ENCODE results near the gene PPP1R1C. TPM values are rescaled to one million over a fixed set of nuclear protein-coding genes. Genes with fewer than 3 reads are reported as not detected.

The PPP1R1C gene
- total and polyA plus RNA-seq, 7 donors: 0.83 to 3.5 (median 3.0) TPM; not detected in 4

GRCh38 chr2:181995289-181995688, 9.6 kb downstream of the PPP1R1C start:
- Histone ChIP-seq H3K4me3 (no peak overlapping the region), H3K9me3 (no peaks in the 10 kb centered on the region), H3K4me1 (no peaks in the 10 kb centered on the region), H3K36me3 (no peaks in the 10 kb centered on the region), H3K27me3 (no peaks in the 10 kb centered on the region), H3K27ac (no peak overlapping the region)
- DNase-seq: no peak
- WGBS, 2 donors: 86 to 98% methylated on average over 1 of the region's 1 CpG
- TF ChIP-seq POLR2AphosphoS5 (IDR thresholded peaks at IDR 0.05): no peak
- no peak for TF ChIP-seq CTCF (IDR thresholded peaks at IDR 0.05)
- no peak for TF ChIP-seq POLR2A (IDR thresholded peaks at IDR 0.05)
- TF ChIP-seq EP300 (IDR thresholded peaks at IDR 0.05): no peak
- intact Hi-C loops (cut with DNase I): no loop called here

GRCh38 chr2:181998041-181998835, 12.6 kb downstream of the PPP1R1C start:
- TF ChIP-seq EP300 (IDR thresholded peaks at IDR 0.05) (no peak), CTCF (IDR thresholded peaks at IDR 0.05) (no peak), POLR2AphosphoS5 (IDR thresholded peaks at IDR 0.05) (no peak), POLR2A (IDR thresholded peaks at IDR 0.05) (no peak)
- Histone ChIP-seq H3K27me3 (no peaks in the 10 kb centered on the region), H3K4me3 (no peak overlapping the region), H3K9me3 (no peaks in the 10 kb centered on the region), H3K27ac (no peak overlapping the region), H3K4me1 (no peaks in the 10 kb centered on the region), H3K36me3 (no peaks in the 10 kb centered on the region)
- intact Hi-C loops (cut with DNase I): no loop called here
- WGBS, 2 donors: 68 to 79% methylated on average over 8 of the region's 8 CpGs
- DNase-seq: no peak

GRCh38 chr2:181998891-181999654, 13.4 kb downstream of the PPP1R1C start:
- 84 to 89% methylated on average over 2 of the region's 2 CpGs for WGBS, 2 donors
- intact Hi-C loops (cut with DNase I): no loop called here
- H3K27me3 ChIP-seq: no peaks in the 10 kb centered on the region
- DNase-seq: no peak
- no peaks in the 10 kb centered on the region for H3K4me1 ChIP-seq
- no peaks in the 10 kb centered on the region for H3K9me3 ChIP-seq
- H3K27ac ChIP-seq: no peak overlapping the region
- no peak overlapping the region for H3K4me3 ChIP-seq
- no peaks in the 10 kb centered on the region for H3K36me3 ChIP-seq
- TF ChIP-seq EP300 (IDR thresholded peaks at IDR 0.05) (no peak), POLR2AphosphoS5 (IDR thresholded peaks at IDR 0.05) (no peak), CTCF (IDR thresholded peaks at IDR 0.05) (no peak), POLR2A (IDR thresholded peaks at IDR 0.05) (no peak)

- H3K27ac ChIP-seq: no peak overlapping the region
- no peaks in the 10 kb centered on the region for H3K4me1 ChIP-seq
- H3K4me3 ChIP-seq: no peak overlapping the region
- no peak for DNase-seq
- H3K9me3 ChIP-seq: no peaks in the 10 kb centered on the region
- TF ChIP-seq POLR2A (IDR thresholded peaks at IDR 0.05): no peak
- TF ChIP-seq POLR2AphosphoS5 (IDR thresholded peaks at IDR 0.05): no peak
- TF ChIP-seq CTCF (IDR thresholded peaks at IDR 0.05): no peak
- no peak for TF ChIP-seq EP300 (IDR thresholded peaks at IDR 0.05)
- 93 to 95% methylated on average over 3 of the region's 3 CpGs for WGBS, 2 donors
- H3K27me3 ChIP-seq: no peaks in the 10 kb centered on the region
- intact Hi-C loops (cut with DNase I): no loop called here
- no peaks in the 10 kb centered on the region for H3K36me3 ChIP-seq
These were observed 14.3 kb downstream of the PPP1R1C start for GRCh38 chr2:181999911-182000310.
